Body of pancreas (tissue), 4 donors: ENCODE data around the gene GNB1. TPM values are rescaled to one million over a fixed set of nuclear protein-coding genes. Genes with fewer than 3 reads are reported as not detected.

Source experiments
- ATAC-seq: fragments of 150-250 bp; one replicate; pipeline ENCODE4 v1.9.1; 2016
- DNase-seq, 4 donors: peaks; one replicate each; pipeline ENCODE4 v3.0.0-alpha.2; 2019
- H3K27ac ChIP-seq, 4 donors: fragments of 200-600 bp; sonication (generic); 1 replicate in 3 of 4; 2 replicates in 1 of 4; pipeline versions ENCODE4 v1.5.1 to v1.6.1; 2016 to 2019; ENCODE audit warnings: mild to moderate bottlenecking in 1 of 4, mixed read lengths in 1 of 4, moderate library complexity in 1 of 4
- H3K27me3 ChIP-seq, 2 donors: fragments of 200-600 bp; sonication (generic); one replicate each; pipeline ENCODE4 v1.6.0; 2016; ENCODE audit warnings: mild to moderate bottlenecking in 1 of 2
- H3K36me3 ChIP-seq, 2 donors: fragments of 200-600 bp; sonication (generic); replicated peaks in 1 of 2; 2 replicates each; pipeline ENCODE4 v1.5.1; 2016; ENCODE audit warnings: low read depth in 2 of 2; ENCODE audit not compliant: insufficient read depth in 1 of 2
- H3K4me1 ChIP-seq: fragments of 200-600 bp; sonication (generic); one replicate; pipeline ENCODE4 v1.6.0; 2016
- H3K4me3 ChIP-seq, 2 donors: fragments of 200-600 bp; sonication (generic); 1 replicate in 1 of 2; 2 replicates in 1 of 2; pipeline ENCODE4 v1.5.1; 2016 to 2019
- H3K9me3 ChIP-seq, 3 donors: fragments of 200-600 bp; sonication (generic); 1 replicate in 2 of 3; 2 replicates in 1 of 3; pipeline ENCODE4 v1.5.1; 2016
- POLR2A ChIP-seq, 3 donors: fragments of 450-650 bp; IDR thresholded peaks; one replicate each; pipeline ENCODE4 v1.6.1; 2016; ENCODE audit warnings: antibody characterized with exemption in 3 of 3, mild to moderate bottlenecking in 2 of 3
- WGBS, 2 donors: methylation state at CpG; one replicate each; pipeline ENCODE4 v1.1.5; 2017; 5-methylcytosine and 5-hydroxymethylcytosine counted together
- intact Hi-C: fragments of 100-400 bp; cut with DNase I; formaldehyde crosslinking; loops from one replicate; pipeline ENCODE4 v1.15.1; 2023
- total RNA-seq, 2 donors: library from RNA; depleted of rRNA; stranded (reverse); fragments of >200 nt; gene quantifications; one replicate each; pipeline ENCODE4 v1.1.0, GENCODE V29; 2016
- TF ChIP-seq, protein P1 (sequence below), 7 experiments: fragments of 450-650 bp in 4 of 7; fragments of 200-600 bp in 3 of 7; sonication (generic) in 3 of 7; IDR thresholded peaks; one replicate each; pipeline ENCODE4 v1.5.1; 2016 to 2019; ENCODE audit warnings: antibody characterized with exemption in 7 of 7

Gene GNB1
- total RNA-seq, 2 donors from 2014 or later, result 71.3 to 79.1 TPM

DNA sequence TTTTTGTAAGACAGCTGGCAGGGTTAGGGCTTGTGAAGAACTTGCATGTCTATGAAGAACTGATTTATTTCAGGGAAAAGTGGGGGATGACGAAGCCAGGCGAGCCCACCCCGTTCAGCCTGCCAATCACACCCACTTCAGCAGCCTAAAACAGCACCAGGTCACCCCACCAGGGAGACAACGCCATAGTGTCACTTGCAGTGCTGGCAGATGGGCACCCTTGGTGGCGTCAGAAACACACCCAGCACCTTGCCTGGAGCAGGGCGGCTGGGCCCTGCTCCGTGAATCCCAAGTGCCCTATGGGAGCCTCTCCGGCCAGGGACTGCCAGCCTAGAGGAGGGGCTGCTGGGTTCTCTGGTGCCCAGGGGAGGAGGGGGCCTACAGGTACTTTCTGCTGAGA, 107.6 kb downstream of the GNB1 start:
- intact Hi-C loops, result no loop called here
- no peak for DNase-seq
- 72 to 75% methylated on average over 4 to 8 of the region's 8 CpGs for whole genome bisulfite sequencing, 2 donors

GRCh38 chr1:1782399-1783221, 108.3 kb downstream of the GNB1 start:
- intact Hi-C loops, result no loop called here
- peaks cover 0 to 20% of the 10 kb centered on the region in 2 donors for H3K36me3 ChIP-seq
- ATAC-seq, result peak; percentile 41
- DNase-seq, result peak; percentile 65 to 84 (median 80)
- no peaks in the 10 kb centered on the region for H3K27me3 ChIP-seq
- H3K9me3 ChIP-seq, result no peaks in the 10 kb centered on the region
- peak; percentile 19 to 57 (median 48) for TF ChIP-seq POLR2A (IDR thresholded peaks at IDR 0.05)
- TF ChIP-seq, protein P1, sequence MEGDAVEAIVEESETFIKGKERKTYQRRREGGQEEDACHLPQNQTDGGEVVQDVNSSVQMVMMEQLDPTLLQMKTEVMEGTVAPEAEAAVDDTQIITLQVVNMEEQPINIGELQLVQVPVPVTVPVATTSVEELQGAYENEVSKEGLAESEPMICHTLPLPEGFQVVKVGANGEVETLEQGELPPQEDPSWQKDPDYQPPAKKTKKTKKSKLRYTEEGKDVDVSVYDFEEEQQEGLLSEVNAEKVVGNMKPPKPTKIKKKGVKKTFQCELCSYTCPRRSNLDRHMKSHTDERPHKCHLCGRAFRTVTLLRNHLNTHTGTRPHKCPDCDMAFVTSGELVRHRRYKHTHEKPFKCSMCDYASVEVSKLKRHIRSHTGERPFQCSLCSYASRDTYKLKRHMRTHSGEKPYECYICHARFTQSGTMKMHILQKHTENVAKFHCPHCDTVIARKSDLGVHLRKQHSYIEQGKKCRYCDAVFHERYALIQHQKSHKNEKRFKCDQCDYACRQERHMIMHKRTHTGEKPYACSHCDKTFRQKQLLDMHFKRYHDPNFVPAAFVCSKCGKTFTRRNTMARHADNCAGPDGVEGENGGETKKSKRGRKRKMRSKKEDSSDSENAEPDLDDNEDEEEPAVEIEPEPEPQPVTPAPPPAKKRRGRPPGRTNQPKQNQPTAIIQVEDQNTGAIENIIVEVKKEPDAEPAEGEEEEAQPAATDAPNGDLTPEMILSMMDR (IDR thresholded peaks at IDR 0.05), result peak in 1 of 7 experiments; percentile 6
- no peak overlapping the region for H3K4me3 ChIP-seq
- H3K4me1 ChIP-seq, result peaks cover 55% of the 10 kb centered on the region
- WGBS, 2 donors, result 1 to 3% methylated on average over 36 of the region's 36 CpGs
- H3K27ac ChIP-seq, result peak overlapping the region; percentile 70 to 91 (median 85)

More for the DNA sequence above, 107.6 kb downstream of the GNB1 start:
- ATAC-seq, result no peak
- Histone ChIP-seq H3K4me1 (peaks cover 52% of the 10 kb centered on the region), H3K4me3 (no peak overlapping the region), H3K36me3 (peaks cover 4 to 25% of the 10 kb centered on the region in 2 donors), H3K9me3 (no peaks in the 10 kb centered on the region), H3K27ac (peak overlapping the region in 3 of 4 donors; percentile 82 to 91 (median 88)), H3K27me3 (no peaks in the 10 kb centered on the region)
- TF ChIP-seq POLR2A (IDR thresholded peaks at IDR 0.05), result no peak
- TF ChIP-seq, protein P1 (IDR thresholded peaks at IDR 0.05), result no peak

- intact Hi-C loops, result no loop called here
- Histone ChIP-seq H3K9me3 (no peaks in the 10 kb centered on the region), H3K27me3 (no peaks in the 10 kb centered on the region), H3K36me3 (peaks cover 0 to 9% of the 10 kb centered on the region in 2 donors), H3K4me1 (peaks cover 66% of the 10 kb centered on the region), H3K4me3 (no peak overlapping the region), H3K27ac (peak overlapping the region; percentile 70 to 91 (median 85))
- 71 to 84% methylated on average over 6 to 7 of the region's 7 CpGs for whole genome bisulfite sequencing, 2 donors
- TF ChIP-seq, protein P1 (IDR thresholded peaks at IDR 0.05), result no peak
- no peak for TF ChIP-seq POLR2A (IDR thresholded peaks at IDR 0.05)
- no peak for DNase-seq
- no peak for ATAC-seq
Measured at GRCh38 chr1:1781526-1781903, 109.4 kb downstream of the GNB1 start.

DNA sequence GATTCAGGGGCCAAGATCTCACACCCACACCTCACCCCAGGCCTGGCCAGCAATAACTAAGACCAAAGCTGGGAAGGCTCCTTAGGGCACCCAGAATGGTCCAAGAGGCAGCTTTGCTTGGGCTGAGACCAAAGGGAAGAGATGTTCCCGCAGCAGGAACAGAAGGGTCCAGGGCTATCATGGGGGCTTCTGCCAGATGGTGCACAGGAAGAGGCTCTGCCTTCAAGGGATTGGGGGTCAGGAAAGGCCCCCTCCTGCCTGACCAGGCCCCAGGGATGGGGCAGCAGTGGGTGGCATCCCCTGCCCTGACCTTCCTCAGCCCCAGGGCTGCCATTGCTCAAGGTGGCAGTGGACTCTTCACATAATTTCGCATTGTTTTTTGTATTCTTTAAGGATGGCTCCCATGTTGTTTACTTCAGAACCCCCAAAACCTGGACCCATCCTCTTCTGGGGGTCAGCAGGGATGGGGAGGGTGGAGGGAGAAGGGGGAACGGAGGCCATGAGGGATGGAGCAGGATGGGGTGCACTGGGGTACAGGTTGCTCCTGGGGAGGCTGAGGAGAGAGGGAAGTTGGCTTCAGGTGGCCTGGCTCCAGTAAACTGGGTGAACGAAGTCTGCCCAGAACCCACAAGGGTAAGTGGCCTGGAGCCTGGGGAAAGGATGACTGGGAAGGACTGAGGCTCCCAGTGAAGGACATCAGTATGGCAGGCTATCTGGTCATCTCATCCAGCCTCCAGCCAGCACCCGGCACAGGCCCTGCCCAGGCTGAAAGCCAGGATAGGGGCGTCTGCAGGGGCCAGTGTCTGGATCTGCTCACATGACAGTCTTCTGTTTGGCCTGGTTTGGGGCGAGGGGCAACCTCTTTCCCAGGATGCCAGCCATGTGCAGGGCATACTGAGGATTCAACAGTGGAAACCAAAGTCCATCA, 110.0 kb downstream of the GNB1 start:
- H3K4me3 ChIP-seq, result no peak overlapping the region
- intact Hi-C loops, result no loop called here

More for the DNA sequence above, 110.0 kb downstream of the GNB1 start:
- DNase-seq (no peak), ATAC-seq (no peak)
- 65 to 88% methylated on average over 5 to 6 of the region's 7 CpGs for WGBS, 2 donors
- Histone ChIP-seq H3K27me3 (no peaks in the 10 kb centered on the region), H3K36me3 (peaks cover 0 to 6% of the 10 kb centered on the region in 2 donors), H3K4me1 (peaks cover 72% of the 10 kb centered on the region), H3K27ac (peak overlapping the region; percentile 81 to 91 (median 86)), H3K9me3 (no peaks in the 10 kb centered on the region)
- TF ChIP-seq, protein P1 (IDR thresholded peaks at IDR 0.05), result no peak
- TF ChIP-seq POLR2A (IDR thresholded peaks at IDR 0.05), result no peak
